CD4-positive, alpha-beta T cell treated with Interleukin-4 for 4 hours (primary cell): Measurements from ENCODE around the gene XDH.

Experiments
- DNase-seq: peaks from one replicate; pipeline ENCODE4 v3.0.0-alpha.2; 2020

Gene XDH

GRCh38 chr2:31401580-31401979 is 13.0 kb downstream of the XDH start:
- DNase-seq, result no peak

DNA sequence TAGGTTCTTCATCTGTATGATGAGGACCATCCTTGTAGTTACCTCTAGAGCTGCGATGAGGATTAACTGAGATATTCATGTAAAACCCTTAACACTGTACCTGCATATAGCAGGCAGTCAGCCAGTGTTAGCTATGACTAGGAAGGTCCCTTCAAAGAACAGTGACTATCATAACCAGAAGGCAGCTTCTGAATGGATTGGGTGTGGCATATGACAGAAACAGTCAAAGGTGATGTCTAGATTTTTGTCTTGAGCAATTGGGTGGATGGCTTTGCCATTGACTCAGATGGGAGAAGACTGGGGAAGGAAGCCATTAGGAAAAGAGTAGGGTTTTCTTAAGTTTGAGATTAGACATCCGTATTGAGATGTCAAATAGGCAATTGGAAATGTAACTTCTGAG is 15.7 kb downstream of the XDH start:
- no peak for DNase-seq

GRCh38 chr2:31397094-31397493 is 17.4 kb downstream of the XDH start:
- no peak for DNase-seq

DNA sequence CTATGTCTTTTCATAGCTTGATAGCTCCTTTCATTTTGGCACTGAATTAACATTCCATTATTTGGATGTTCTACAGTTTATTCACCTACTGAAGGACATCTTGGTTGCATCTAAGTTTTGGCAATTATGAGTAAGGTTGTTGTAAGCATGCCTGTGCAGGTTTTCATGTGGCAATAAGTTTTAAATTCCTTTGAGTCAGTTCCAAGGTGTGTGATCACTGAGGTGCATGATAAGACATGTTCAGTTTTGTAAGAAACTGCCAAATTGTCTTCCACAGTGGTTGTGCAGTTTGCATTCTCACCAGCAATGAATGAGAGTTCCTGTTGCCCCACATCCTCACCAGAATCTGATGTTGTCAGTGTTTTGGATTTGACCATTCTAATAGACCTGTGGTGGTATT is 24.2 kb downstream of the XDH start:
- DNase-seq, result no peak

DNA sequence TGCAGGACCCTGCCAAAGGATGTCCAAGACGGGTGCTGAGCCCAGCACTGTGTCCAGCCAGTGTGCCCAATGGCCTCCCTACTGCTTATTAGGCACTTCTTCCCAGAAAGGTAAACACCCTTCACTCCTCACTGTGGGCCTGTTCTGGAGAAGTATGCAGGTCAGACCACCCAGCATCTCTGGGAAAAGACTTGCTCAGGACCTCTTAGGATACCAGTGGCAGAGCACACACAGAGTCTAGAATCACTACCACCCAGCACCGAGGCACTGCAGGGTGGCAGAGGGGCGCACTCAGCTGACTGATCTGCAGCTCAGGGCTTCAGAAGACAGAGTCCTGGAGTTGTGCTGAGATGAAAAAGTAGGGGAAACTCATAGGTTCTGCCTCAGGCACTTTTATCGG is 25.8 kb downstream of the XDH start:
- no peak for DNase-seq

DNA sequence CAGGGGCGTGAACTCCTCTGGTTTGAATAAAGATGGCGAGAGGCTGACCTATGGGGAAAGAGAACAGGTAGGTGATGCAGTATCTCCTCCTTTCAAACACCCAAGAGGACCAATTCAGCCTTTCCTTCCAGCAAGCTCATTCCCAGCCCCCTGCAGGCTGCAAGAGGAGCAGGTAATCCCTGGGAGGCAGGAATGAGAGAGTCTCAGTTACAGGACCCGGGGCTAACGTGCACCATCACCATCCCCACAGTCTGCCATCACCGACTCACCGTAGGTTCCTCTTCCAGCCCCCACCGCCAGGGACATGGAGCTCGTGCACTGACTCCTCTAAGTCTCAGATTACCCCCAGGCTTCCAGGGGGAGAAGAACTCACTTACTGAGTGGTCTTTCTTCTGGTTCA is 26.7 kb downstream of the XDH start:
- DNase-seq, result no peak

GRCh38 chr2:31386648-31387047 is 27.9 kb downstream of the XDH start:
- no peak for DNase-seq

DNA sequence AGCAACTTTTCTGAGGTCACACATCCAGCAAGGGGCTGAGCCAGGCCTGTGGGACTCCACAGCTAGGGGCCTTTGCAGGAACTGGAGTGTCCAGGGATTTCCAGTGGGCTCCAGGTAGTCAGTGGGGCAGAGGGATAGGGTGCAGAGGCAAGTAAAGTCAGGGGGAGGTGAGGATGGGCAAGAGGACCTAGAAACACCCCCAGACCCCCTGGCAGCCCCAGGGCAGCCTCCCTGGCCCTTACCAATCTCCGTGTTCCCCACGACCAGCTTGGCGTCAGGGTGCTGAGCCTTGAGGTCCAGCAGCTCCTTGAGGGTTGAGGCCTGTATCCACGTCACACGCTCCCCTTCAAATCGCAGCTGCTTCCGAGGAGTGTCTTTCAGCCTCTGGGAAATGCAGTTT is 28.4 kb downstream of the XDH start:
- DNase-seq, result no peak

GRCh38 chr2:31384771-31385276 is 29.7 kb downstream of the XDH start:
- DNase-seq, result no peak

GRCh38 chr2:31384351-31384750 is 30.2 kb downstream of the XDH start:
- DNase-seq, result no peak

- no peak for DNase-seq
Observed at GRCh38 chr2:31383471-31384153, 30.9 kb downstream of the XDH start.

DNA sequence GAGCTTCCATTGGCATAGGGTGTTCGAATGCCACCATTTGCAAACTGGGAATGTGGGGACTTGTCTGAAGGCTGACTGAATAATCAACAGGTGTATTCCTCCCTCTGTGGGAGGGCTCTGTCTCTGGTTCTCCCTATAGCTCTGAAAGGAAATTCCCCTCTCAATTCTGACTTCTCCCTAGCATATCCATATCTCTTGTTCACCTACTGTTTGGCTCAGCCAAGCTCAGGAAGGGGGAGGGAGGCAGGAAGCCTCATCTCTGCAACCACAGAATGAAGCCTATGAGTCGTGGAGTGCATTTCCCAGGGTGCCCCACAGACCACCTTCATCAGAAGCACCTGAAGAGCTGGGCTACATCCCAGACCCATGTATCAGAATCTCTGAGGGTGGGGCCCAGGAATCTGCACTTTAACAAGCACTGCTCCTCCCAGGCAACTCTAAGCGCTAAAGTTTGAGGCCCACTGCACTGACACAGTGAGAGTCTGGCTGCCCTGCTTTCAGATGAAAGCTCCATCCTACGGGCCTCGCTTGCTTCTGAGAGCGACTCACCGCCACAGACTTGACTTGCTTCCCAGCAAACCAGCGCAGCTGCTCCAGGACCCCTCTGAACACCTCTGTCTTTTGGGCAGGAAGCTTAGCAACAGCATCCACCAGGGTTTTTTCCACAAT is 32.0 kb downstream of the XDH start:
- no peak for DNase-seq

- DNase-seq, result no peak
Observed at GRCh38 chr2:31381601-31382000, 32.9 kb downstream of the XDH start.

- no peak for DNase-seq
Observed at GRCh38 chr2:31380243-31380642, 34.3 kb downstream of the XDH start.

- no peak for DNase-seq
Observed at GRCh38 chr2:31379747-31380146, 34.8 kb downstream of the XDH start.

GRCh38 chr2:31378791-31379501 is 35.6 kb downstream of the XDH start:
- DNase-seq, result no peak

GRCh38 chr2:31378389-31378788 is 36.2 kb downstream of the XDH start:
- no peak for DNase-seq

GRCh38 chr2:31373127-31373526 is 41.4 kb downstream of the XDH start:
- DNase-seq, result no peak

DNA sequence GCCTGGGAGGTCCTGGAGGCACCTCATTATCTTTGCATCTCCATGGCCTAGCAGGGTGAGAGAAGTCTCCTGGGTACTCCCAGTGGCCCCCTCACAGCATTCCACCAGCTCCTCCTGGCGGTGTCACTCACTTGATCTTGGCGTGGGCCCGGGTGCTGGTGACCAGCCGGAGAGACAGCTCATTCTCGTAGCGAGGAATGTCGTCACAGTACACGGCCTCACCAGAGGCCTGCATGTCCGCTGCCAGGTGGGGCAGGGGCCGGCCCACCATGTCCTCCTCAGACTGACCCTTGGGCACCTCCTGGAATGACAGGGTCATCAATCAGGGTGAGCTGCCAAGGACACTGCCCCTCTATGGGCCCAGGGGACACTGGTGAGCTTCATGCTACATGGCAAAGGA is 42.4 kb downstream of the XDH start:
- no peak for DNase-seq

DNA sequence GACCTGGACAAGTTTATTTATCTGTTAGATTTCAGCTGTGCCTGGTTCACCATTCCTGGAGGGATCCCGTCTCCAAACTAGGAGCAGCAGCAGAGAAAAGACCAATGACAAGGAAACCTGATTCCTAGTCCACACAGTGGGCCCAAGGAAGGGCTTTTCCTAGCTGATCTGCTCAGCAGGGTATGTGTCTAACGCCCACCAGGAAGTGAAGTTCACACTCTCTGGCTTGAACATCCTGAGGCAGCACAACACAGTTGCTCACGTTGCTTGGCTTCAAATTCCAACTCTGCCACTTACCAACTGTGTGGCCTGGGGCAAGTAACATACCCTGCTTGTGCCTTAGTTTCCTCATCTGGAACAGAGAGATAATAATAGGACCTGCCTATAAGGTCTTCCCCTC is 42.9 kb downstream of the XDH start:
- no peak for DNase-seq

DNA sequence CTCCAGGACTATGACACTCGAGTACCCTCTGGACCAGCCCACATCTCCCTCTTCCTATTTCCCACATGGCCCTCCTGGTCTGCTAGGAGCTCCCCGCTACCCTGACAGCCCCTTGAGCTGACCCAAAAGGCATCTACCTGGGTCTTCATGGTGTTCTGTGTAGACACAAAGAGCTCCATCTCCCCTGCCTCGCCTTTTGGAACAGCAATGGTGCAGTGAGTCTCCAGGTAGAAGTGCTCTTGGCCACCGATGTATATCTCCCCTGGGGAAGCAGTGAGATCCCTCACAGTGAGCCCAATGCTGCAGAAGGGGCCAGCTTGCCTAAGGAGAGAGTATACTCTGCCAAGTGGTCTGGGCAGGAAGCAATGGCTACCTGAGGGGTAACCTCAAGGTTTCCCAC is 47.8 kb downstream of the XDH start:
- DNase-seq, result no peak

DNA sequence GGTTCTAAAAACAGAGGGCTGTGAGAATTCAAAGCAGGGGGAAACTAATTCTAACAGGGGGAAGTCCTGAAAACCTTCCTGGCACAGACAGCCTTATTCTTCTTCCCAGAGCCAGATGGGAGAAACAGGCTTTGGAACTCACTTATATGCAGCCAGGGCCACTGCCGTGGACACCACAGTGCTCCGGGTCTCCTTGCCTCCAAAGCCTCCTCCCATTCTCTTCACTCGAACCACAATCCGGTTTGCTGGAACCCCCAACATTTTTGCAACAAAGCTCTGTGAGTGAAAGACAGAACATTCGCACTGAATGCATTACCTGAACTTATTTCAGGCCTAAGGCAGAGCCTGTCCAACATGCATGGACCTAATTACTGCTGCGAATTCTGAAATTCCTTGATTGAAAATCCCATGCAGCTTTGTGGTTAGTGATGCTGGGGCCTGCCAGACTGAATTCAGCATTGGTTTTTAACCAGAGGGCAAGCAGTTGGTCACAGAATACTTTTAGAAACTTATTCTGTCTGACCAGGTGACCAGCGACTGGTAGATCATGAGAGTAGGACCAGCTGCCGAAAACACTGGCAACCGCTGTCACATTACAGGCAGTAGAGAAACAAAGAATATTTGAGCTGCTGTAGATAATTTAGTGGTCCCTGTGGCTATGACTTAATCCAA is 48.6 kb downstream of the XDH start:
- no peak for DNase-seq

- no peak for DNase-seq
Observed at GRCh38 chr2:31365348-31365747, 49.2 kb downstream of the XDH start.
